K562 (cell line): ENCODE measurements around the gene PTCRA. TPM values are rescaled to one million over a fixed set of nuclear protein-coding genes. Genes with fewer than 3 reads are reported as not detected.

Source experiments
- ATAC-seq: fragments of 200-7000 bp; cut with Tn5 transposase; 3 replicates; pipeline ENCODE4 v1.9.1; 2020; ENCODE audit warnings: moderate library complexity
- BruUV-seq: library from RNA; stranded (reverse); fragments of 400-500 nt; replicated peaks from 2 replicates; lab custom pipeline; 2021; lab: Mats Ljungman, UMichigan
- CTCF ChIA-PET: fragments of 300-600 bp; formaldehyde crosslinking; extraction: SDS; loops from one replicate; lab custom pipeline; 2021; ENCODE audit warnings: low intra/inter-chr PET ratio; lab: Yijun Ruan, JAX
- POLR2A ChIA-PET: fragments of 300-600, 350-650 bp; sonication (Branson Sonifier 250); formaldehyde crosslinking; extraction: SDS; loops from one replicate; lab custom pipeline; 2021; ENCODE audit warnings: antibody characterized with exemption, inconsistent platforms; lab: Yijun Ruan, JAX
- DNase-seq, 4 experiments: peaks; one replicate each; pipeline versions ENCODE4 v3.0.0 to v3.0.0-alpha.2; 2011 to 2018; ENCODE audit warnings: low spot score in 3 of 4, mixed read lengths in 3 of 4; ENCODE audit errors: extremely low read depth in 1 of 4
- FAIRE-seq: peaks from 2 replicates; lab custom pipeline; 2011; peaks lifted over from hg19 to GRCh38; lab: Jason Lieb, UNC
- H2AFZ ChIP-seq: 2 replicates; pipeline ENCODE4 v1.6.0; 2011; ENCODE audit warnings: low read depth, low read length, control low read depth, inconsistent platforms
- H3K27ac ChIP-seq: fragments of 200-600 bp; 3 replicates; pipeline ENCODE4 v1.8.0; 2011; ENCODE audit warnings: low read depth, mild to moderate bottlenecking, control low read depth, inconsistent platforms, low read length, moderate library complexity, mixed read lengths; ENCODE audit errors: extremely low read depth
- H3K27me3 ChIP-seq, 2 experiments: fragments of 300-600 bp in 1 of 2; 2 replicates in 1 of 2; 3 replicates in 1 of 2; pipeline versions ENCODE4 v1.6.0 to v1.8.0; 2011; ENCODE audit warnings: inconsistent platforms in 2 of 2, low read length in 2 of 2, mild to moderate bottlenecking in 1 of 2, mixed read lengths in 1 of 2, moderate library complexity in 1 of 2; ENCODE audit not compliant: control insufficient read depth in 2 of 2, insufficient read depth in 2 of 2
- H3K36me3 ChIP-seq: fragments of 300-600 bp; 3 replicates; pipeline ENCODE4 v1.8.0; 2011; ENCODE audit warnings: mild to moderate bottlenecking, low read length, inconsistent platforms; ENCODE audit not compliant: control insufficient read depth, insufficient read depth
- H3K4me1 ChIP-seq, 2 experiments: fragments of 200-600 bp in 1 of 2; replicated peaks in 1 of 2; 2 replicates in 1 of 2; 3 replicates in 1 of 2; pipeline versions ENCODE4 v1.5.1 to v1.8.0; 2011; ENCODE audit warnings: inconsistent platforms in 2 of 2, low read length in 2 of 2, mild to moderate bottlenecking in 1 of 2, mixed read lengths in 1 of 2, moderate library complexity in 1 of 2; ENCODE audit not compliant: control insufficient read depth in 2 of 2, insufficient read depth in 2 of 2
- H3K4me2 ChIP-seq: 2 replicates; pipeline ENCODE4 v1.6.1; 2011; ENCODE audit warnings: low read length, control low read depth, inconsistent platforms, mixed read lengths; ENCODE audit not compliant: insufficient read depth
- H3K4me3 ChIP-seq: fragments of 200-600 bp; sonication (generic), shearing (Covaris generic); 2 replicates; pipeline ENCODE4 v1.5.1; 2016; ENCODE audit warnings: control low read depth, inconsistent platforms
- H3K79me2 ChIP-seq: fragments of 200-600 bp; 3 replicates; pipeline ENCODE4 v1.8.0; 2011; ENCODE audit warnings: low read length, inconsistent platforms; ENCODE audit not compliant: control insufficient read depth, insufficient read depth
- H3K9ac ChIP-seq, 2 experiments: 2 replicates each; pipeline versions ENCODE4 v1.6.0 to v1.6.1; 2011; ENCODE audit warnings: low read depth in 2 of 2, low read length in 2 of 2, control low read depth in 1 of 2, inconsistent platforms in 1 of 2, mild to moderate bottlenecking in 1 of 2, mixed read lengths in 1 of 2; ENCODE audit not compliant: insufficient read depth in 1 of 2
- H3K9me1 ChIP-seq: one replicate; pipeline ENCODE4 v1.6.0; 2011; ENCODE audit warnings: inconsistent platforms, mild to moderate bottlenecking, low read length, moderate library complexity; ENCODE audit not compliant: control insufficient read depth, insufficient read depth
- H3K9me3 ChIP-seq: replicated peaks from 2 replicates; pipeline ENCODE4 v1.5.1; 2011; ENCODE audit warnings: low read depth, low read length, inconsistent platforms; ENCODE audit not compliant: control insufficient read depth, insufficient read depth
- H4K20me1 ChIP-seq: replicated peaks from 2 replicates; pipeline ENCODE4 v1.6.1; 2011; ENCODE audit warnings: low read length, inconsistent platforms, mixed read lengths; ENCODE audit not compliant: control insufficient read depth, insufficient read depth
- PHB2 ChIP-seq: fragments of 450-650 bp; IDR thresholded peaks from 2 replicates; pipeline ENCODE4 v1.6.1; 2017; ENCODE audit warnings: low read depth
- ZNF224 ChIP-seq: sonication (generic); formaldehyde crosslinking; IDR thresholded peaks from 2 replicates; pipeline ENCODE4 v1.8.0; 2022; ENCODE audit warnings: mild to moderate bottlenecking, missing genetic modification reagents
- WGBS: fragments of 100-300 bp; shearing (Covaris generic); methylation state at CpG from one replicate; pipeline ENCODE4 v1.1.6; 2016; ENCODE audit warnings: low coverage, mixed read lengths; ENCODE audit not compliant: insufficient coverage; ENCODE audit errors: missing lambda C conversion rate; 5-methylcytosine and 5-hydroxymethylcytosine counted together
- in situ Hi-C: fragments of 300-500 bp; cut with MboI; formaldehyde crosslinking; loops from 4 replicates; pipeline ENCODE4 v1.15.0; 2018; ENCODE audit warnings: inconsistent platforms, mixed read lengths
- intact Hi-C: fragments of 100-400 bp; cut with micrococcal nuclease; formaldehyde crosslinking; loops from 2 replicates; pipeline ENCODE4 v1.14.2; 2022
- polyA plus RNA-seq, 8 experiments: library from polyadenylated mRNA; depleted of rRNA in 4 of 8; stranded (reverse) in 5 of 8; unstranded in 3 of 8; fragments of >200 nt; fragmentation: Nextera tagmentation in 2 of 8; fragmentation: Illumina TruSeq in 1 of 8; extraction: Ambion mirVana in 2 of 8; extraction: Trizol in 1 of 8; gene quantifications; 2 replicates each; pipeline versions ENCODE4 v1.2.1 to v1.2.3, GENCODE V29; 2011 to 2014; ENCODE audit warnings: inconsistent platforms in 1 of 8, missing spikeins in 1 of 8
- total RNA-seq, 7 experiments: library from RNA; depleted of rRNA in 6 of 7; stranded (reverse); fragments of >200 nt in 6 of 7; fragmentation: Illumina TruSeq in 2 of 7; extraction: Trizol in 2 of 7; gene quantifications; 2 replicates each; pipeline versions ENCODE4 v1.2.1 to v1.2.3, GENCODE V29; 2011 to 2021; ENCODE audit warnings: low replicate concordance in 1 of 7
- TF ChIP-seq, protein P1 (sequence below): fragments of 200-800 bp; sonication (Bioruptor generic); IDR thresholded peaks from 2 replicates; pipeline ENCODE4 v1.6.1; 2017; ENCODE audit warnings: missing genetic modification characterization, missing compliant biosample characterization

Gene PTCRA
- total and polyA plus RNA-seq, 9 of the 15 experiments (the other 6 are each of a cell fraction or from before 2014, with no cell fraction given): 0.21 TPM; not detected in 8

DNA sequence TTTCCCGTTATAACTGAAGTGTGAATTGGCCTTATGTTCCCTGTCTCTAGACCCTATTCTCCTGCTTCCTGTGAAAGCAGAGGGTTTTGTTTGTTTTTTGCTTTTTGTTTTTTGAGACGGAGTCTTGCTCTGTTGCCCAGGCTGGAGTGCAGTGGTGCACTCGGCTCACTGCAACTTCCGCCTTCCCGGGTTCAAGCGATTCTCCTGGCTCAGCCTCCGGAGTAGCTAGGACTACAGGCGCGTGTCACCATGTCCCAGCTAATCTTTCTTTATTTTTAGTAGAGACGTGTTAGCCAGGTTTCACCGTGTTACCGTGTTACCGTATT is 44.0 kb downstream of the PTCRA start:
- no peak for DNase-seq
- in situ Hi-C loops: no loop called here
- ChIA-PET CTCF (no interaction called here), POLR2A (interaction anchor here (0.6 to 0.9 kb wide), 4 partner anchors 10 to 214 kb away, joined by 3 to 5 read pairs (median 3); no protein-coding TSS in a partner anchor)
- Histone ChIP-seq H3K36me3 (peaks cover 13% of the 10 kb centered on the region; the same call in 1 of the 3 replicates), H3K79me2 (no peaks in the 10 kb centered on the region), H3K4me2 (no peak overlapping the region), H3K4me1 (peaks cover 0 to 14% of the 10 kb centered on the region in 2 experiments; a peak in 2 of 5 replicates), H3K9ac (no peak overlapping the region; a peak in 1 of 4 replicates), H4K20me1 (no peaks in the 10 kb centered on the region), H3K9me3 (no peaks in the 10 kb centered on the region), H3K27ac (no peak overlapping the region), H3K27me3 (no peaks in the 10 kb centered on the region), H2AFZ (no peak overlapping the region), H3K4me3 (no peak overlapping the region), H3K9me1 (no peaks in the 10 kb centered on the region)
- TF ChIP-seq PHB2 (no peak), ZNF224 (CRISPR knock-in tag) (no peak)
- TF ChIP-seq, protein P1, sequence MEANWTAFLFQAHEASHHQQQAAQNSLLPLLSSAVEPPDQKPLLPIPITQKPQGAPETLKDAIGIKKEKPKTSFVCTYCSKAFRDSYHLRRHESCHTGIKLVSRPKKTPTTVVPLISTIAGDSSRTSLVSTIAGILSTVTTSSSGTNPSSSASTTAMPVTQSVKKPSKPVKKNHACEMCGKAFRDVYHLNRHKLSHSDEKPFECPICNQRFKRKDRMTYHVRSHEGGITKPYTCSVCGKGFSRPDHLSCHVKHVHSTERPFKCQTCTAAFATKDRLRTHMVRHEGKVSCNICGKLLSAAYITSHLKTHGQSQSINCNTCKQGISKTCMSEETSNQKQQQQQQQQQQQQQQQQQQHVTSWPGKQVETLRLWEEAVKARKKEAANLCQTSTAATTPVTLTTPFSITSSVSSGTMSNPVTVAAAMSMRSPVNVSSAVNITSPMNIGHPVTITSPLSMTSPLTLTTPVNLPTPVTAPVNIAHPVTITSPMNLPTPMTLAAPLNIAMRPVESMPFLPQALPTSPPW (CRISPR knock-in tag): no peak
- BruUV-seq: no TSS peak
- WGBS: 51% methylated on average over 13 of the region's 13 CpGs
- intact Hi-C loops: loop anchor here (5.0 kb wide), 1 partner anchor 58 kb away; no protein-coding TSS in a partner anchor
- peak; percentile 51 for FAIRE-seq
- ATAC-seq: no peak
